ENCODE data around the gene IFFO2. TPM values are rescaled to one million over a fixed set of nuclear protein-coding genes. Genes with fewer than 3 reads are reported as not detected.

IFFO2 gene
- total and polyA plus RNA-seq, 2 donors (not counting 3 experiments of a cell fraction or from before 2014, with no cell fraction given), result 31.1 to 31.3 TPM

GRCh38 chr1:18937539-18937938, 18.9 kb downstream of the IFFO2 start:
- DNase-seq (ENCODE audit: low read depth, low spot score) (no peak), FAIRE-seq (no peak)
- POLR2A ChIA-PET, result interaction anchor here (0.6 kb wide), 1 partner anchor 789 kb away, joined by 3 read pairs; no protein-coding TSS in a partner anchor
- Histone ChIP-seq H2AFZ (ENCODE audit: low read depth, low read length) (no peak overlapping the region), H3K4me1 (ENCODE audit: control insufficient read depth, extremely low read depth, insufficient read depth, low read length) (peaks cover 14% of the 10 kb centered on the region), H3K36me3 (ENCODE audit: control insufficient read depth in 2 of 2, extremely low read depth in 1 of 2, insufficient read depth in 2 of 2, low read length in 2 of 2) (no peaks in the 10 kb centered on the region), H3K9ac (replicated peaks; ENCODE audit: extremely low read depth, insufficient read depth, low read length) (no peak overlapping the region), H3K4me3 (replicated peaks in 1 of 3; ENCODE audit: insufficient read depth in 1 of 3, low read depth in 1 of 3, low read length in 3 of 3) (no peak overlapping the region), H3K4me2 (ENCODE audit: insufficient read depth, low read length) (no peak overlapping the region), H3K27ac (ENCODE audit: insufficient read depth, low read depth, low read length) (no peak overlapping the region), H3K27me3 (ENCODE audit: control insufficient read depth in 2 of 2, insufficient read depth in 2 of 2, low read length in 2 of 2) (no peaks in the 10 kb centered on the region), H3K9me1 (replicated peaks; ENCODE audit: control insufficient read depth, extremely low read depth, insufficient read depth, low read length) (no peaks in the 10 kb centered on the region), H4K20me1 (replicated peaks; ENCODE audit: control insufficient read depth, extremely low read depth, insufficient read depth, low read length) (no peaks in the 10 kb centered on the region), H3K9me3 (replicated peaks; ENCODE audit: control insufficient read depth, insufficient read depth, low read length) (no peaks in the 10 kb centered on the region), H3K79me2 (ENCODE audit: control insufficient read depth, insufficient read depth, low read length) (peaks cover 83% of the 10 kb centered on the region)
- BruUV-seq (replicated peaks), result no TSS peak
- dilution Hi-C loops (cut with MboI; ENCODE audit: extremely low pct_ligation_motif_present, low sequenced_read_pairs) (no loop called here), intact Hi-C loops (cut with micrococcal nuclease) (no loop called here)
- CTCF ChIA-PET, result interaction anchor here (0.7 to 2.0 kb wide), 5 partner anchors 9 to 30 kb away, joined by 3 to 10 read pairs (median 4); no protein-coding TSS in a partner anchor
- TF ChIP-seq EZH2 (IDR thresholded peaks at IDR 0.05; ENCODE audit: borderline replicate concordance, low read depth, low read length, severe bottlenecking) (no peak), JUN (IDR thresholded peaks at IDR 0.05; ENCODE audit: borderline replicate concordance, insufficient read depth, insufficient read length, low read depth) (no peak), MYC (IDR thresholded peaks at IDR 0.05; ENCODE audit: low read depth, low read length) (no peak), POLR2AphosphoS5 (IDR thresholded peaks at IDR 0.05; ENCODE audit: insufficient read depth, low read depth, low read length) (no peak), POLR2A (IDR thresholded peaks at IDR 0.05; ENCODE audit: low read depth, low read length) (no peak), MAX (IDR thresholded peaks at IDR 0.05; ENCODE audit: insufficient read depth, insufficient read length) (no peak), CTCF (IDR thresholded peaks at IDR 0.05; ENCODE audit: extremely low read depth in 1 of 2, insufficient read depth in 1 of 2, low read depth in 1 of 2, low read length in 2 of 2) (no peak), FOS (IDR thresholded peaks at IDR 0.05; ENCODE audit: borderline replicate concordance, insufficient read depth, low read length) (no peak), GATA2 (IDR thresholded peaks at IDR 0.05; ENCODE audit: insufficient read depth, insufficient read length, low read depth, low read length) (no peak)
